CD4-positive, alpha-beta T cell (primary cell): ENCODE results near the gene ZBTB20. TPM values are rescaled to one million over a fixed set of nuclear protein-coding genes. Genes with fewer than 3 reads are reported as not detected.
A peak's percentile ranks its signal among the peaks of the same experiment; 100 is the strongest.
"Not testable (repeated sequence)": the region's sequence is repeated elsewhere in the genome, so short reads cannot be mapped to it uniquely, and the experiment has no call there.

Experiments used
- ATAC-seq: fragments of 200-7000 bp; cut with Tn5 transposase; one replicate; pipeline ENCODE4 v1.10.0; 2022; ENCODE audit warnings: mild to moderate bottlenecking; ENCODE audit not compliant: poor library complexity
- CTCF ChIA-PET: fragments of 350-600 bp; sonication (Branson Sonifier 250); formaldehyde crosslinking; loops from one replicate; lab custom pipeline; 2021; ENCODE audit warnings: antibody characterized with exemption, inconsistent platforms; lab: Charles Lee
- POLR2A ChIA-PET: fragments of 350-600 bp; sonication (Branson Sonifier 250); formaldehyde crosslinking; loops from one replicate; lab custom pipeline; 2021; ENCODE audit warnings: antibody characterized with exemption, inconsistent platforms; lab: Charles Lee
- DNase-seq, 14 experiments: peaks; one replicate each; pipeline ENCODE4 v3.0.0-alpha.2; 2013 to 2020; ENCODE audit warnings: mixed read lengths in 2 of 14
- H3K27ac ChIP-seq, 2 donors: one replicate each; pipeline versions ENCODE4 v1.5.1 to v1.7.0; 2013; ENCODE audit warnings: low read length in 2 of 2, low read depth in 1 of 2, mild to moderate bottlenecking in 1 of 2
- H3K27me3 ChIP-seq, 2 experiments: 1 replicate in 1 of 2; 2 replicates in 1 of 2; pipeline versions ENCODE4 v1.6.1 to v1.7.0; 2013; ENCODE audit warnings: low read length in 2 of 2, control low read depth in 1 of 2, mild to moderate bottlenecking in 1 of 2, moderate library complexity in 1 of 2; ENCODE audit not compliant: insufficient read depth in 2 of 2, control insufficient read depth in 1 of 2
- H3K36me3 ChIP-seq: one replicate; pipeline ENCODE4 v1.6.1; 2013; ENCODE audit warnings: low read length, control low read depth; ENCODE audit not compliant: insufficient read depth
- H3K4me1 ChIP-seq: one replicate; pipeline ENCODE4 v1.6.1; 2013; ENCODE audit warnings: low read length, control low read depth; ENCODE audit not compliant: insufficient read depth
- H3K4me3 ChIP-seq: one replicate; pipeline ENCODE4 v1.5.1; 2013; ENCODE audit warnings: mild to moderate bottlenecking, low read length, moderate library complexity
- H3K9me3 ChIP-seq, 2 experiments: 1 replicate in 1 of 2; 2 replicates in 1 of 2; pipeline versions ENCODE4 v1.6.1 to v1.7.0; 2013; ENCODE audit warnings: low read length in 2 of 2, mild to moderate bottlenecking in 2 of 2, control low read depth in 1 of 2, moderate library complexity in 1 of 2; ENCODE audit not compliant: control insufficient read depth in 1 of 2, insufficient read depth in 1 of 2
- H3K27ac Mint-ChIP-seq: one replicate; pipeline ENCODE4 v1.8.0; 2020; ENCODE audit warnings: mixed read lengths
- H3K27me3 Mint-ChIP-seq: one replicate; pipeline ENCODE4 v1.8.0; 2021; ENCODE audit warnings: mixed read lengths
- H3K36me3 Mint-ChIP-seq: one replicate; pipeline ENCODE4 v1.8.0; 2021; ENCODE audit warnings: low read depth, mixed read lengths
- H3K4me1 Mint-ChIP-seq: one replicate; pipeline ENCODE4 v1.8.0; 2021; ENCODE audit warnings: low read depth, mixed read lengths
- H3K4me3 Mint-ChIP-seq: one replicate; pipeline ENCODE4 v1.8.0; 2020; ENCODE audit warnings: mild to moderate bottlenecking, mixed read lengths
- H3K9me3 Mint-ChIP-seq: one replicate; pipeline ENCODE4 v1.8.0; 2020; ENCODE audit warnings: mixed read lengths
- intact Hi-C, 2 experiments: fragments of 100-400 bp; cut with DNase I in 1 of 2; cut with micrococcal nuclease in 1 of 2; formaldehyde crosslinking; loops; one replicate each; pipeline versions ENCODE4 v1.15.1 to v1.9.0; 2023 to 2025; cut with DNase I, micrococcal nuclease
- total RNA-seq, 174 experiments: library from RNA in 2 of 174; stranded (reverse) in 2 of 174; gene quantifications; one replicate each; pipeline ENCODE4 v1.2.3 and lab custom pipeline; 2021 to 2026
- TF ChIP-seq, protein P1 (sequence below): fragments of 200-600 bp; IDR thresholded peaks from one replicate; pipeline ENCODE4 v1.8.0; 2022; ENCODE audit warnings: antibody characterized with exemption, mild to moderate bottlenecking

The ZBTB20 gene
- total RNA-seq, 2 experiments from 2014 or later: 41.6 to 47.4 TPM

DNA sequence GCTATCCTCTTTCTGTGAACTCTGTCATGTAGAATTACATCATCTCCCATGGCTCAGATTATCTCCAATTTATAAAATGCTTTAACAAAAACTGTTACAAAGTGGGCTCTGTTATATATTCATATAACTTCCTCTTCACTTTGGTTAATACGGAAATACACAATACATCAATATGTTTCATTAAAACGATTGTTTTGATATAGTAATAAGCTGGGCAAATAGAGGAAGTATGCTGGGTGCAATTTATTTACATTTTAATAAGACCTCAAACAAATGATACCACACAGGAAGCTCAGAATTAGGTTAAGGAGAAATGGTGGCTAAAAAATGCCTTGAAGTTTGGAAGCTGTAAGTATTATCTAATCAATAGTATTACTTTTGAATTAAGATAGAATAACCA, 331.0 kb downstream of the ZBTB20 start:
- no peaks in the 10 kb centered on the region for H3K9me3 Mint-ChIP-seq
- H3K4me3 Mint-ChIP-seq: no peak overlapping the region
- H3K27ac Mint-ChIP-seq: no peak overlapping the region
- H3K9me3 ChIP-seq: peaks cover 0 to 8% of the 10 kb centered on the region in 2 experiments
- H3K4me1 ChIP-seq: no peaks in the 10 kb centered on the region
- ChIA-PET POLR2A (no interaction called here), CTCF (no interaction called here)
- ATAC-seq: no peak
- intact Hi-C loops: no loop called here
- no peak overlapping the region for H3K27ac ChIP-seq
- H3K36me3 Mint-ChIP-seq: no peaks in the 10 kb centered on the region
- peaks cover 5% of the 10 kb centered on the region for H3K4me1 Mint-ChIP-seq
- H3K27me3 Mint-ChIP-seq: no peaks in the 10 kb centered on the region
- DNase-seq: no peak
- no peaks in the 10 kb centered on the region for H3K27me3 ChIP-seq
- no peak overlapping the region for H3K4me3 ChIP-seq
- TF ChIP-seq, protein P1, sequence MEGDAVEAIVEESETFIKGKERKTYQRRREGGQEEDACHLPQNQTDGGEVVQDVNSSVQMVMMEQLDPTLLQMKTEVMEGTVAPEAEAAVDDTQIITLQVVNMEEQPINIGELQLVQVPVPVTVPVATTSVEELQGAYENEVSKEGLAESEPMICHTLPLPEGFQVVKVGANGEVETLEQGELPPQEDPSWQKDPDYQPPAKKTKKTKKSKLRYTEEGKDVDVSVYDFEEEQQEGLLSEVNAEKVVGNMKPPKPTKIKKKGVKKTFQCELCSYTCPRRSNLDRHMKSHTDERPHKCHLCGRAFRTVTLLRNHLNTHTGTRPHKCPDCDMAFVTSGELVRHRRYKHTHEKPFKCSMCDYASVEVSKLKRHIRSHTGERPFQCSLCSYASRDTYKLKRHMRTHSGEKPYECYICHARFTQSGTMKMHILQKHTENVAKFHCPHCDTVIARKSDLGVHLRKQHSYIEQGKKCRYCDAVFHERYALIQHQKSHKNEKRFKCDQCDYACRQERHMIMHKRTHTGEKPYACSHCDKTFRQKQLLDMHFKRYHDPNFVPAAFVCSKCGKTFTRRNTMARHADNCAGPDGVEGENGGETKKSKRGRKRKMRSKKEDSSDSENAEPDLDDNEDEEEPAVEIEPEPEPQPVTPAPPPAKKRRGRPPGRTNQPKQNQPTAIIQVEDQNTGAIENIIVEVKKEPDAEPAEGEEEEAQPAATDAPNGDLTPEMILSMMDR: no peak
- H3K36me3 ChIP-seq: no peaks in the 10 kb centered on the region

DNA sequence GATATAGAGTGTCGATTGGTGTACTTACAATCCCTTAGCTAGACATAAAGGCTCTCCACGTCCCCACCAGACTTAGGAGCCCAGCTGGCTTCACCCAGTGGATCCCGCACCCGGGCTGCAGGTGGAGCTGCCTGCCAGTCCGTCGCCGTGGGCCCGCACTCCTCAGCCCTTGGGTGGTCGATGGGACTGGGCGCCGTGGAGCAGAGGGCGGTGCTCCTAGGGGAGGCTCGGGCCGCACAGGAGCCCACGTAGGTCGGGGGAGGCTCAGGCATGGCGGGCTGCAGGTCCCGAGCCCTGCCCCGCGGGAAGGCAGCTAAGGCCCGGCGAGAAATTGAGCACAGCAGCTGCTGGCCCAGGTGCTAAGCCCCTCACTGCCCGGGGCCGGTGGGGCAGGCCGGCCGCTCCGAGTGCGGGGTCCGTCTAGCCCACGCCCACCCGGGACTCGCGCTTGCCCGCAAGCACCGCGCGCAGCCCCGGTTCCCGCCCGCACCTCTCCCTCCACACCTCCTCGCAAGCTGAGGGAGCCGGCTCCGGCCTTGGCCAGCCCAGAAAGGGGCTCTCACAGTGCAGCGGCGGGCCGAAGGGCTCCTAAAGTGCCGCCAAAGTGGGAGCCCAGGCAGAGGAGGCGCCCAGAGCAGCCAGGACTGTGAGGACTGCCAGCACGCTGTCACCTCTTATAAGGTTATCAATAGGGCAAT, 334.4 kb downstream of the ZBTB20 start:
- H3K27me3 ChIP-seq, H3K4me3 Mint-ChIP-seq, ATAC-seq, intact Hi-C loops, H3K27me3 Mint-ChIP-seq, H3K27ac Mint-ChIP-seq, H3K4me1 Mint-ChIP-seq, H3K9me3 Mint-ChIP-seq, H3K4me3 ChIP-seq, H3K36me3 ChIP-seq, H3K4me1 ChIP-seq, CTCF ChIA-PET, POLR2A ChIA-PET, H3K27ac ChIP-seq, H3K9me3 ChIP-seq: not testable (repeated sequence)
- DNase-seq: peak in 1 of 14 experiments; percentile 8
- peaks cover 24% of the 10 kb centered on the region for H3K36me3 Mint-ChIP-seq

DNA sequence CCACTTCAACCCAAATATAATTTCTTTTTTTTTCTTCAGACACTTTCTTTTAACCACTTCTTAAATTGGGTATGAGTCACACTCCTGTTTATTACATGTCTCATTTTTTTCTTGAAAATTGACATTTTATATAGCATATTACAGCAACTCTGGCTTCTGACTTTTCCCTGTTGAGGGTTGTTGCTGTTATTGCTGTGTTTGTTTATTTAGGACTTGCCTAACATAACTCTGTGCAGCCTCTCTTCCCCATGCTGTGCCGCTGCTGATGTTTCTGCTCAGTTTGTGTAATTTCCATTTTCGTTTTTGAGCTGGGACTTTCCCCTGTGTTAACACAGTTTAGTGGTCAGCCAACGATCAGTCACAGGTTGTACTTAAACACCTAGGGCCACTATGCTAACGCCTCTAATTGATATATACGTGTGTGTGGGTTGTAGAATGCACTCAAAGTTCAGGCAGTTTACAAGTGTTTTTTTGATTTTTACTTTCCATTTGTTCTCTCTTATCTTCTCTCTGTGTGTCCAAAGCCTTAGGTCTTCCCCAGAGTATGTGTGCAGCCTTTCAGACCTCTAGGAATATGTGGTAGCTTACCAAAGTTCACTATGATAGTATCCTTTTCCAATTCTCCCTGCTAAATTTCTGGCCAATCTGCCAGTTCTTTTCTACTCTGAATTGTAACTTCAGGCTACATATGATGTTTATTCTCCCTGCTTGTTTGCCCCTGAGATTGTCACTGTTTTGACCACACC, 337.2 kb downstream of the ZBTB20 start:
- TF ChIP-seq, protein P1: no peak
- Mint-ChIP-seq H3K27ac (no peak overlapping the region), H3K9me3 (no peaks in the 10 kb centered on the region), H3K36me3 (peaks cover 24% of the 10 kb centered on the region), H3K4me1 (peaks cover 11% of the 10 kb centered on the region), H3K4me3 (no peak overlapping the region), H3K27me3 (no peaks in the 10 kb centered on the region)
- no peak overlapping the region for H3K27ac ChIP-seq
- ChIA-PET CTCF (no interaction called here), POLR2A (no interaction called here)
- peak in 4 of 14 experiments; percentile 2 to 54 (median 30) for DNase-seq
- ATAC-seq: no peak
- no peaks in the 10 kb centered on the region for H3K27me3 ChIP-seq
- H3K4me1 ChIP-seq: no peaks in the 10 kb centered on the region
- H3K9me3 ChIP-seq: peaks cover 0 to 8% of the 10 kb centered on the region in 2 experiments
- H3K36me3 ChIP-seq: no peaks in the 10 kb centered on the region
- intact Hi-C loops: no loop called here
- H3K4me3 ChIP-seq: no peak overlapping the region
